Astrocyte (in vitro differentiated cells and primary cell): ENCODE measurements around the gene CBX2. TPM values are rescaled to one million over a fixed set of nuclear protein-coding genes. Genes with fewer than 3 reads are reported as not detected.

ENCODE experiments used
- DNase-seq: peaks from one replicate; pipeline ENCODE4 v3.0.0-alpha.2; 2010; ENCODE audit warnings: low read depth
- FAIRE-seq: peaks from 2 replicates; lab custom pipeline; 2011; peaks lifted over from hg19 to GRCh38; lab: Jason Lieb, UNC
- H2AFZ ChIP-seq: 2 replicates; pipeline ENCODE4 v1.6.0; 2012; ENCODE audit warnings: low read depth, low read length, inconsistent platforms
- H3K27ac ChIP-seq: 2 replicates; pipeline ENCODE4 v1.5.1; 2011; ENCODE audit warnings: low read depth, low read length, inconsistent platforms
- H3K27me3 ChIP-seq: 2 replicates; pipeline ENCODE4 v1.6.0; 2011; ENCODE audit warnings: low read length, inconsistent platforms; ENCODE audit not compliant: insufficient read depth
- H3K36me3 ChIP-seq: 2 replicates; pipeline ENCODE4 v1.5.1; 2011; ENCODE audit warnings: low read length, inconsistent platforms; ENCODE audit not compliant: insufficient read depth
- H3K4me1 ChIP-seq: 2 replicates; pipeline ENCODE4 v1.5.1; 2011; ENCODE audit warnings: low read length, inconsistent platforms; ENCODE audit not compliant: insufficient read depth
- H3K4me2 ChIP-seq: 2 replicates; pipeline ENCODE4 v1.6.0; 2012; ENCODE audit warnings: low read length, inconsistent platforms
- H3K4me3 ChIP-seq: 2 replicates; pipeline ENCODE4 v1.5.1; 2011; ENCODE audit warnings: low read depth, mild to moderate bottlenecking, low read length, inconsistent platforms; ENCODE audit not compliant: insufficient read depth
- H3K79me2 ChIP-seq: 2 replicates; pipeline ENCODE4 v1.6.0; 2012; ENCODE audit warnings: mild to moderate bottlenecking, low read length, inconsistent platforms; ENCODE audit not compliant: insufficient read depth
- H3K9ac ChIP-seq: 2 replicates; pipeline ENCODE4 v1.6.0; 2012; ENCODE audit warnings: mild to moderate bottlenecking, low read length, inconsistent platforms
- H3K9me3 ChIP-seq: 2 replicates; pipeline ENCODE4 v1.5.1; 2012; ENCODE audit warnings: low read depth, mild to moderate bottlenecking, low read length, inconsistent platforms; ENCODE audit not compliant: insufficient read depth
- H4K20me1 ChIP-seq: 2 replicates; pipeline ENCODE4 v1.6.0; 2012; ENCODE audit warnings: low read length, inconsistent platforms; ENCODE audit not compliant: insufficient read depth
- H3K27ac Mint-ChIP-seq: one replicate; pipeline ENCODE4 v1.8.0; 2021; ENCODE audit warnings: mild to moderate bottlenecking, mixed read lengths; ENCODE audit not compliant: unreplicated experiment
- H3K27me3 Mint-ChIP-seq: one replicate; pipeline ENCODE4 v1.8.0; 2021; ENCODE audit warnings: low read depth, mixed read lengths; ENCODE audit not compliant: unreplicated experiment
- H3K36me3 Mint-ChIP-seq: one replicate; pipeline ENCODE4 v1.8.0; 2021; ENCODE audit warnings: low read depth, mixed read lengths; ENCODE audit not compliant: unreplicated experiment
- H3K4me1 Mint-ChIP-seq: one replicate; pipeline ENCODE4 v1.8.0; 2021; ENCODE audit warnings: low read depth, mixed read lengths; ENCODE audit not compliant: unreplicated experiment
- H3K4me3 Mint-ChIP-seq: one replicate; pipeline ENCODE4 v1.8.0; 2021; ENCODE audit warnings: mild to moderate bottlenecking, moderate library complexity, mixed read lengths; ENCODE audit not compliant: unreplicated experiment
- H3K9me3 Mint-ChIP-seq: one replicate; pipeline ENCODE4 v1.8.0; 2021; ENCODE audit warnings: mild to moderate bottlenecking, mixed read lengths; ENCODE audit not compliant: unreplicated experiment
- CTCF ChIP-seq: IDR thresholded peaks from 2 replicates; pipeline ENCODE4 v1.5.1; 2011; ENCODE audit warnings: low read depth, mild to moderate bottlenecking, inconsistent platforms, low read length, moderate library complexity; ENCODE audit not compliant: insufficient read depth
- EZH2 ChIP-seq: IDR thresholded peaks from 2 replicates; pipeline ENCODE4 v1.6.1; 2012; ENCODE audit warnings: mild to moderate bottlenecking, low read length, inconsistent platforms; ENCODE audit not compliant: insufficient read depth
- total RNA-seq: library from RNA; stranded (reverse); gene quantifications from 2 replicates; pipeline ENCODE4 v1.2.1, GENCODE V29; 2021

The CBX2 gene
- total RNA-seq, 1 donor from 2014 or later = 6.7 TPM

- no peak within 1 kb of the TSS for H3K9ac ChIP-seq
- H3K27ac Mint-ChIP-seq = no peak within 1 kb of the TSS
- no peaks in the 10 kb centered on the region for H3K27me3 ChIP-seq
- H3K4me3 ChIP-seq = no peak within 1 kb of the TSS
- H3K4me1 Mint-ChIP-seq = no peaks in the 10 kb centered on the region
- FAIRE-seq = no peak
- no peak within 1 kb of the TSS for H2AFZ ChIP-seq
- peaks cover 4% of the 10 kb centered on the region for H3K4me1 ChIP-seq
- H3K9me3 Mint-ChIP-seq = peaks cover 3% of the 10 kb centered on the region
- H3K36me3 Mint-ChIP-seq = peaks cover 2% of the 10 kb centered on the region
- no peaks in the 10 kb centered on the region for H4K20me1 ChIP-seq
- H3K9me3 ChIP-seq = no peaks in the 10 kb centered on the region
- no peak within 1 kb of the TSS for H3K27ac ChIP-seq
- TF ChIP-seq CTCF = no peak
- no peak for TF ChIP-seq EZH2
- H3K36me3 ChIP-seq = no peaks in the 10 kb centered on the region
- no peaks in the 10 kb centered on the region for H3K79me2 ChIP-seq
- H3K4me2 ChIP-seq = no peak within 1 kb of the TSS
- DNase-seq = no peak
- peaks cover 18% of the 10 kb centered on the region for H3K27me3 Mint-ChIP-seq
- H3K4me3 Mint-ChIP-seq = no peak within 1 kb of the TSS
Measured at GRCh38 chr17:79730769-79731483, 47.0 kb upstream of the CBX2 start, which contains the start of gene ENPP7. TSS of gene ENPP7 (plus strand) at chr17:79730943. CDS start at chr17:79731140, 197 bp downstream.

- peaks cover 4% of the 10 kb centered on the region for H3K4me1 ChIP-seq
- no peaks in the 10 kb centered on the region for H3K79me2 ChIP-seq
- Mint-ChIP-seq H3K4me3 (no peak overlapping the region), H3K27me3 (peaks cover 25% of the 10 kb centered on the region), H3K9me3 (peaks cover 3% of the 10 kb centered on the region), H3K27ac (no peak overlapping the region), H3K36me3 (no peaks in the 10 kb centered on the region), H3K4me1 (no peaks in the 10 kb centered on the region)
- H3K27ac ChIP-seq = no peak overlapping the region
- no peak overlapping the region for H3K4me2 ChIP-seq
- H3K36me3 ChIP-seq = no peaks in the 10 kb centered on the region
- H2AFZ ChIP-seq = no peak overlapping the region
- TF ChIP-seq EZH2 (no peak), CTCF (no peak)
- DNase-seq = no peak
- H3K27me3 ChIP-seq = no peaks in the 10 kb centered on the region
- no peaks in the 10 kb centered on the region for H4K20me1 ChIP-seq
- no peak overlapping the region for H3K4me3 ChIP-seq
- no peaks in the 10 kb centered on the region for H3K9me3 ChIP-seq
- no peak for FAIRE-seq
- H3K9ac ChIP-seq = no peak overlapping the region
Measured at GRCh38 chr17:79732254-79732653, 45.7 kb upstream of the CBX2 start.
